Measurements from ENCODE around the gene ARID1B.

ARID1B gene

GRCh38 chr6:157242791-157243190 is 465.6 kb downstream of the ARID1B start:
- WGBS (ENCODE audit: extremely low coverage, insufficient coverage, insufficient read length) = no CpG with 5 or more reads among the region's 6 CpGs
- no peak overlapping the region for H2AFZ ChIP-seq (ENCODE audit: insufficient read depth, low read length, poor library complexity)
- H3K4ac ChIP-seq (ENCODE audit: low read depth, low read length) = no peak overlapping the region
- H2AK5ac ChIP-seq (ENCODE audit: low read length) = no peak overlapping the region
- H3K4me2 ChIP-seq (ENCODE audit: low read length) = no peak overlapping the region
- no peak overlapping the region for H4K91ac ChIP-seq (ENCODE audit: low read depth, low read length)
- H4K12ac ChIP-seq (ENCODE audit: low read depth, low read length) = no peak overlapping the region
- H4K8ac ChIP-seq (ENCODE audit: low read depth, low read length) = no peak overlapping the region
- H2BK12ac ChIP-seq (ENCODE audit: low read length) = no peak overlapping the region
- H3K79me2 ChIP-seq (ENCODE audit: control insufficient read depth, insufficient read depth, low read length, poor library complexity) = no peaks in the 10 kb centered on the region
- H3K27me3 ChIP-seq (ENCODE audit: insufficient read depth, low read length) = no peaks in the 10 kb centered on the region
- H3K9ac ChIP-seq (ENCODE audit: low read length) = no peak overlapping the region
- no peak overlapping the region for H3K14ac ChIP-seq (ENCODE audit: low read length)
- no peak overlapping the region for H3K23ac ChIP-seq (ENCODE audit: low read length)
- H3K27ac ChIP-seq (ENCODE audit: low read depth, low read length) = no peak overlapping the region
- H3K4me3 ChIP-seq (ENCODE audit: low read depth, low read length) = no peak overlapping the region
- no peaks in the 10 kb centered on the region for H3K4me1 ChIP-seq (ENCODE audit: control insufficient read depth in 1 of 2, insufficient read depth in 2 of 2, low read length in 2 of 2)
- no peak overlapping the region for H3K18ac ChIP-seq (ENCODE audit: low read length)
- H2BK120ac ChIP-seq (ENCODE audit: insufficient read depth, low read length, poor library complexity) = no peak overlapping the region
- H3K79me1 ChIP-seq (ENCODE audit: low read length) = no peaks in the 10 kb centered on the region
- H3K36me3 ChIP-seq (ENCODE audit: control insufficient read depth in 1 of 2, insufficient read depth in 2 of 2, low read length in 2 of 2) = no peaks in the 10 kb centered on the region
- H3K9me3 ChIP-seq (ENCODE audit: insufficient read depth, low read depth, low read length) = peaks cover 7% of the 10 kb centered on the region
- no peak for DNase-seq
- H2BK5ac ChIP-seq (ENCODE audit: low read depth, low read length, poor library complexity) = no peak overlapping the region

GRCh38 chr6:157244175-157244574 is 467.0 kb downstream of the ARID1B start:
- Histone ChIP-seq H3K27me3 (ENCODE audit: insufficient read depth, low read length) (no peaks in the 10 kb centered on the region), H3K27ac (ENCODE audit: low read depth, low read length) (no peak overlapping the region), H3K4me2 (ENCODE audit: low read length) (no peak overlapping the region), H4K91ac (ENCODE audit: low read depth, low read length) (no peak overlapping the region), H2BK12ac (ENCODE audit: low read length) (no peak overlapping the region), H2BK5ac (ENCODE audit: low read depth, low read length, poor library complexity) (no peak overlapping the region), H3K4me1 (ENCODE audit: control insufficient read depth in 1 of 2, insufficient read depth in 2 of 2, low read length in 2 of 2) (no peaks in the 10 kb centered on the region), H3K4me3 (ENCODE audit: low read depth, low read length) (no peak overlapping the region), H3K23ac (ENCODE audit: low read length) (no peak overlapping the region), H3K9me3 (ENCODE audit: insufficient read depth, low read depth, low read length) (peaks cover 3% of the 10 kb centered on the region), H3K18ac (ENCODE audit: low read length) (no peak overlapping the region), H2BK120ac (ENCODE audit: insufficient read depth, low read length, poor library complexity) (no peak overlapping the region), H2AFZ (ENCODE audit: insufficient read depth, low read length, poor library complexity) (no peak overlapping the region), H3K4ac (ENCODE audit: low read depth, low read length) (no peak overlapping the region), H2AK5ac (ENCODE audit: low read length) (no peak overlapping the region), H3K14ac (ENCODE audit: low read length) (no peak overlapping the region), H3K36me3 (ENCODE audit: control insufficient read depth in 1 of 2, insufficient read depth in 2 of 2, low read length in 2 of 2) (no peaks in the 10 kb centered on the region), H4K8ac (ENCODE audit: low read depth, low read length) (no peak overlapping the region), H4K12ac (ENCODE audit: low read depth, low read length) (no peak overlapping the region), H3K9ac (ENCODE audit: low read length) (no peak overlapping the region), H3K79me1 (ENCODE audit: low read length) (no peaks in the 10 kb centered on the region), H3K79me2 (ENCODE audit: control insufficient read depth, insufficient read depth, low read length, poor library complexity) (no peaks in the 10 kb centered on the region)
- no peak for DNase-seq
- no CpG with 5 or more reads among the region's 4 CpGs for WGBS (ENCODE audit: extremely low coverage, insufficient coverage, insufficient read length)

- no peaks in the 10 kb centered on the region for H3K36me3 ChIP-seq (ENCODE audit: control insufficient read depth in 1 of 2, insufficient read depth in 2 of 2, low read length in 2 of 2)
- H4K91ac ChIP-seq (ENCODE audit: low read depth, low read length) = no peak overlapping the region
- H4K12ac ChIP-seq (ENCODE audit: low read depth, low read length) = no peak overlapping the region
- peaks cover 3% of the 10 kb centered on the region for H3K9me3 ChIP-seq (ENCODE audit: insufficient read depth, low read depth, low read length)
- no peak overlapping the region for H2BK5ac ChIP-seq (ENCODE audit: low read depth, low read length, poor library complexity)
- no peak overlapping the region for H4K8ac ChIP-seq (ENCODE audit: low read depth, low read length)
- no peak overlapping the region for H3K4me2 ChIP-seq (ENCODE audit: low read length)
- DNase-seq = no peak
- no peaks in the 10 kb centered on the region for H3K79me2 ChIP-seq (ENCODE audit: control insufficient read depth, insufficient read depth, low read length, poor library complexity)
- WGBS (ENCODE audit: extremely low coverage, insufficient coverage, insufficient read length) = no CpG with 5 or more reads among the region's 4 CpGs
- no peak overlapping the region for H2AFZ ChIP-seq (ENCODE audit: insufficient read depth, low read length, poor library complexity)
- no peak overlapping the region for H2BK12ac ChIP-seq (ENCODE audit: low read length)
- no peak overlapping the region for H3K14ac ChIP-seq (ENCODE audit: low read length)
- H3K4me1 ChIP-seq (ENCODE audit: control insufficient read depth in 1 of 2, insufficient read depth in 2 of 2, low read length in 2 of 2) = no peaks in the 10 kb centered on the region
- no peak overlapping the region for H2AK5ac ChIP-seq (ENCODE audit: low read length)
- no peak overlapping the region for H3K9ac ChIP-seq (ENCODE audit: low read length)
- no peak overlapping the region for H3K4ac ChIP-seq (ENCODE audit: low read depth, low read length)
- H3K4me3 ChIP-seq (ENCODE audit: low read depth, low read length) = no peak overlapping the region
- H3K27ac ChIP-seq (ENCODE audit: low read depth, low read length) = no peak overlapping the region
- no peaks in the 10 kb centered on the region for H3K27me3 ChIP-seq (ENCODE audit: insufficient read depth, low read length)
- no peak overlapping the region for H2BK120ac ChIP-seq (ENCODE audit: insufficient read depth, low read length, poor library complexity)
- H3K79me1 ChIP-seq (ENCODE audit: low read length) = no peaks in the 10 kb centered on the region
- no peak overlapping the region for H3K18ac ChIP-seq (ENCODE audit: low read length)
- no peak overlapping the region for H3K23ac ChIP-seq (ENCODE audit: low read length)
Measured at GRCh38 chr6:157244780-157245179, 467.6 kb downstream of the ARID1B start.

- Histone ChIP-seq H2AK5ac (ENCODE audit: low read length) (no peak overlapping the region), H3K4ac (ENCODE audit: low read depth, low read length) (no peak overlapping the region), H3K23ac (ENCODE audit: low read length) (no peak overlapping the region), H3K36me3 (ENCODE audit: control insufficient read depth in 1 of 2, insufficient read depth in 2 of 2, low read length in 2 of 2) (no peaks in the 10 kb centered on the region), H4K12ac (ENCODE audit: low read depth, low read length) (no peak overlapping the region), H3K9ac (ENCODE audit: low read length) (no peak overlapping the region), H3K79me2 (ENCODE audit: control insufficient read depth, insufficient read depth, low read length, poor library complexity) (no peaks in the 10 kb centered on the region), H3K14ac (ENCODE audit: low read length) (no peak overlapping the region), H2BK5ac (ENCODE audit: low read depth, low read length, poor library complexity) (no peak overlapping the region), H4K8ac (ENCODE audit: low read depth, low read length) (no peak overlapping the region), H3K4me3 (ENCODE audit: low read depth, low read length) (no peak overlapping the region), H3K9me3 (ENCODE audit: insufficient read depth, low read depth, low read length) (peaks cover 3% of the 10 kb centered on the region), H2AFZ (ENCODE audit: insufficient read depth, low read length, poor library complexity) (no peak overlapping the region), H3K27me3 (ENCODE audit: insufficient read depth, low read length) (no peaks in the 10 kb centered on the region), H3K18ac (ENCODE audit: low read length) (no peak overlapping the region), H3K4me2 (ENCODE audit: low read length) (no peak overlapping the region), H3K27ac (ENCODE audit: low read depth, low read length) (no peak overlapping the region), H2BK12ac (ENCODE audit: low read length) (no peak overlapping the region), H2BK120ac (ENCODE audit: insufficient read depth, low read length, poor library complexity) (no peak overlapping the region), H3K4me1 (ENCODE audit: control insufficient read depth in 1 of 2, insufficient read depth in 2 of 2, low read length in 2 of 2) (no peaks in the 10 kb centered on the region), H3K79me1 (ENCODE audit: low read length) (no peaks in the 10 kb centered on the region), H4K91ac (ENCODE audit: low read depth, low read length) (no peak overlapping the region)
- WGBS (ENCODE audit: extremely low coverage, insufficient coverage, insufficient read length) = no CpG with 5 or more reads among the region's 13 CpGs
- DNase-seq = no peak
Measured at GRCh38 chr6:157245436-157245835, 468.3 kb downstream of the ARID1B start.

Measured in trophoblast cell (in vitro differentiated cells and primary cell).